Left cardiac atrium (tissue), 4 donors: ENCODE measurements around the gene NPDC1. TPM values are rescaled to one million over a fixed set of nuclear protein-coding genes. Genes with fewer than 3 reads are reported as not detected.
"Not testable (repeated sequence)": the region's sequence is repeated elsewhere in the genome, so short reads cannot be mapped to it uniquely, and the experiment has no call there.

ENCODE experiments used
- ATAC-seq, 2 donors: fragments of 200-7000 bp; cut with Tn5 transposase; one replicate each; pipeline ENCODE4 v1.9.1; 2020; ENCODE audit warnings: mild to moderate bottlenecking in 2 of 2, moderate library complexity in 2 of 2
- DNase-seq: peaks from one replicate; pipeline ENCODE4 v3.0.0-alpha.2; 2020
- intact Hi-C, 2 donors: fragments of 100-400 bp; cut with DNase I; formaldehyde crosslinking; loops; one replicate each; pipeline versions ENCODE4 v1.14.1 to v1.15.1; 2022 to 2023
- total RNA-seq, 2 donors: library from RNA; stranded (reverse); fragmentation: NEBNext Ultra II Directional; extraction: Animal tissue kit (Norgen Biotek cat#: 25700); gene quantifications; one replicate each; pipeline ENCODE4 v1.2.1, GENCODE V29; 2021
- donor health status: DM: no; HTN: yes; CAD: no.
- donor health status: DM: no; HTN: yes; CAD: no; lungs with severe emphysema.
- donor health status: DM: yes; HTN: yes; CAD: no.
- donor health status: Dilated cardiomyopathy.

Gene NPDC1
- total RNA-seq, 2 donors from 2014 or later: 75.4 to 87.3 TPM

DNA sequence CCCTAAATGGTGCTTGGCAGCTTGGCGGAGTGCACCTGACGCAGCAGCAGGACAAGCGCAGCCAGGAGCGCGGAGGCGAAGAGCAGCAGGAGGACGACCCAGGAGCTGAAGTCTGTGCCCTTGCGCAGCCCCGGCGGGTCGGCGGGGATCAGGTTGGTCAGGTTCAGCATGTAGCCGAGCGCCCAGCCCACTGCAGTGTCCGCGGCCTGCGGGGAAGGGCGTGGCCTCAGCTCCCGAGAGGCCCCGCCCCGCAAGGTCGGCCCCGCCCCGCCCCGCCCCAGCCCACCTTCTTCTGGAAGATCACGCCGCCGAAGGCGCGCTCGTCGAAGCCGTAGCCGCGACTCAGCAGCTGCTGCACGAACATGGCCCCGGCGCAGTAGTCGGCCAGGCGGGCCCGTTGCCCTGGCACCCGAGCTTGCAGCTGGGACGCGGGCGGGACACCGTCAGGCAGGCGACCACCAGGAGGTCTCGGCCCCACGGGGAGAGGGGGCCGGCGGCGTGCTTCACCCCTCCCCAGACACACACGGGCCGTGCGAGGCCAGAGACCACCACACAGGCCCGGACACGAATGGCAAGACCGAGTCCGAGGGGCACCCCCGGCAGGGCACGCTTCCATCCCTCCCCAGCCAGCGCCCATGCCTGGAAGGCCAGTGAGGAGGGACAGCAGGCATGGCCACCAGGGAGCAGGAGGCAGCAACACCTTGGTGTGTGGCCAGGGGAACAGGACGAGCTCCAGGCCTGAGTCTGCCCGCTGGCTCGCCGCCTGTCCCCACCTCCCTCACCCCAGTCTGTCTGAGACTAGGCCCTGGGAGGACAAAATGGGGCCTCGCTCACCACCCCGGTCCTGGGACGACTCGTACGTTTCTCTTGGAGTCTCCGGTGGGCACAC lies 2.9 kb upstream of the NPDC1 start:
- DNase-seq (no peak), ATAC-seq (no peak)
- intact Hi-C loops: no loop called here

DNA sequence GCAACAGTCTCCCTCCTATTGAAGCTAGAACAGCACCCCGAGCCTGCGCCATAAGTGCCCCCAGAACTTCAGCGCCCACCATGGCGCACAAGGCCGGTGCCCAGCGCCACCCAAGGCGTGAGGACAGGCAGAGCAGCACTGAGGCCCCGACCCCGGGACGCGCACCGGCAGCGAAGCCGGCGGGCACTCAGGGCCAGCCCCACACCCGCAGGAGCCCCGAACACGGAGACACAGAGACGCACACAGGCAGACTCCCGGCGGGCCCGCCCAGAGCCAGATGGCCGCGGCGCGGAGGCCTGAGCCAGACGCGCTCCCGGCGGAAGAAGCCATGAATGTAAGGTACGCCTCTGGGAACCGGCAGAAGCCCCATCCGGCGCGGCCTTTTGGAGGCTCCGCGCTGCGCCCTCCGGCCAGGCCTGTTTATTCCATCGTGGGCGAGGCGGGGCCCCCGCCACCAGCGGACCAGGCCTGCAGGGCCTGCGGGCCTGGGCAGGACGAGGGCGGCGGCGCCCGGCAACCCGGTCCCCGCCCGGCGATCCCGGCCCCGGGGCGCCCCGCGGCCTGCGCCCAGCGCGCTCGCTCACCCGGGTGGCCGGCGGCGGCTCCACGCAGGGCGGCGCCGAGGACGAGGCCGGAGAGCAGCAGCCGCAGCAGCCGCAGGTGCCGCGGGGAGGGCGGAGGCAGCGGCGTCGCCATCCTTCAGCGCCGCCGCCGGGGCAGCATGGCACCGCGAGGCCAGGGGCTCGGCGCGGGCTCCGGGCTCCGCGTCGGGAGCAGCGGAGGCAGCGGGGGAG lies 486 bp downstream of the NPDC1 start:
- intact Hi-C loops: no loop called here
- no peak for DNase-seq
- ATAC-seq: peak in 1 of 2 donors; percentile 5

DNA sequence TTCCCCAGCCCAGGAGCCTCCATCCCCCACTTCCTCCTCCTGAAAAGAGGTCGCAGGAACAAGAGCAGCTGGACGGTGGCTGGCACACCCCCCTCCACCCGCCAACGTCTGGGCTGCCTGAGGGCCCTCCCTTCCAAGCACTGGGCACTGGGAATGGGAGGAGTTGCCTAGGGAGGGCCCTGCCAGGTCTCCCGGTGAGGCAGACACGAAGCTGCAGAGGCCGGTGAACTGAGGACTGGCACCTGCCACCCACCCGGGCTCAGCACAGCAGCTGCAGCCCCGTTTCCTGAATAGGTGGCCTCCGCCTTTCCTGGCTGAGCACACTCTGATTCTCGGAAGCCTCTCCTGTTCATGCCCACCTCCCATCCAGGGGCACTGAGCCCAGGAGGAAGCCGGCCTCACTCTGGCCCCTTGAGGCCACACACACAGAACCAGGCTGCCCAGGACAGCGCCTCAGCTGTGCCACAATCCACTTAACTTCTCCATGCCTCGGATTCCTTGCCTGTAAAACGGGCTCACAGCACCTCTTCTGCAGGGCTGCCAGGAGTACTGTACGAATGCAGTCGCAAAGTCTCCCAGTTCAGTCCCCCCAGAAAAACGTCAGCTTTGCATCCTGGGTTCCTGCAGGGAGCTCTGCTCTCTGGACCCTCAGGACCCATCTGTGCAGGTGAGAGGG lies 1.3 kb downstream of the NPDC1 start:
- intact Hi-C loops: no loop called here
- peak; percentile 61 for DNase-seq
- ATAC-seq: peak in 1 of 2 donors; percentile 36

DNA sequence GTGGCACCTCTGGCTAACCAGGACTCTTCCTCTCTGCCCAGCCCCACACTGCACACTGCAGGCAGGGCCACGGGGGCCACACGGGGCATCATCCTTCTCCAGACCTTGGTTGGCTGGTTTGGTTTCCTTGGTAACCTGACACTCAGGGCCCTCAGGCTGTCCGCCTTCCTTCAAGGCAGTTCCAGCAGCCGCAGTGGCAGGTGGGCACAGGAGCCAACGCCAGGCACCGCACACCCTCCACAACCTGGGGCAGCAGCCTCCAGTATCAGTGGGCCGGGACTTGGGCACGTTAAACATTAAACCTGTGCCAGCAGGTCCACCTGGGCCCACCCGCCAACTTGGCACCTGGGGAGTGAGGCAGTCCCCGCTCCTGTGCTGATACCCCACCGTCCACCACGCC lies 1.9 kb downstream of the NPDC1 start:
- DNase-seq: no peak
- intact Hi-C loops: no loop called here
- ATAC-seq: no peak

DNA sequence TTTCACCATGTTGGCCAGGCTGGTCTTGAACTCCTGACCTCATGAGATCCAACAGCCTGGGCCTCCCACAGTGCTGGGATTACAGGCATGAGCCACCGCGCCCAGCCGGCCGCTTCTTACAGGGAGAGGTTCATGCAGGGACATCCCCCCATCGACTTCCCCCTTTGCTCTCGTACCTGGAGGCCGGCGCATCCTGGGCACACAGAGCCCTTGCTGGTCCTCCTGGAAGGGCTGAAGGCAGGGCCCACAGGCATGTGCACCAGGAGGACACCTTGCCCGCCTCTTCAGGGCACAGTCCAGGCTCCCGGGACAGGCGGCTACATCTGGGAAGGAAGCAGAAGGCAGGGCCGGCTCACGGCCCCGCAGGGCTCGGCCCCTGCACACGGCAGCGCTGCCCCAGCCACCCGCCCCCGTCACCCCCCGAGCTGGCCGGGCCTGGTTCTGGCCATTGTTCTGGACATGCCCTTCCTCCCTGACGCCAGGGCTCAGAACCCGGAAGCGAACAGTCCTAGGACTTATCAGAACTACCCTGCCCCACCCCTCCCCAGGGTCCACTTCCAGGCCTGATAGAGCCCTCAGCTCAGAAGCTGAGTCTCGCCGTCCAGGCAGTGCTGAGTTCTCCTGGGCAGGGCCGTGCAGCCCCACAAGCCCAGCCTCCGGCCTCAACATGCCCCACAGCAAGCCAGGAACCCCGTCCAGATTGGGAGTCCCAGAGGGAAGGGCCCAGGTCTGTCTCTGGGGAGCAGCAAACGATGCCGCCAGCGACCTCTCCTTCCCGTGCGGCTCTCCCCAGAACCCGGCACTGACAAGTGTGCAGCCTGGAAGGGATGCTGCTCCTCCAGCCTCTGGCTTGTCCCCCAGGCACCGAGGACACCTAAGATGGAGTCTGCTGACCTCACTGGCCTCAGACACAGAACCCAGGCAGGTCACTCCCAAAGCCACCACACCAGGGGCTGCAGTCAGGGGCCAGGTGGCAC lies 2.9 kb downstream of the NPDC1 start:
- intact Hi-C loops: no loop called here
- DNase-seq: peak; percentile 87

DNA sequence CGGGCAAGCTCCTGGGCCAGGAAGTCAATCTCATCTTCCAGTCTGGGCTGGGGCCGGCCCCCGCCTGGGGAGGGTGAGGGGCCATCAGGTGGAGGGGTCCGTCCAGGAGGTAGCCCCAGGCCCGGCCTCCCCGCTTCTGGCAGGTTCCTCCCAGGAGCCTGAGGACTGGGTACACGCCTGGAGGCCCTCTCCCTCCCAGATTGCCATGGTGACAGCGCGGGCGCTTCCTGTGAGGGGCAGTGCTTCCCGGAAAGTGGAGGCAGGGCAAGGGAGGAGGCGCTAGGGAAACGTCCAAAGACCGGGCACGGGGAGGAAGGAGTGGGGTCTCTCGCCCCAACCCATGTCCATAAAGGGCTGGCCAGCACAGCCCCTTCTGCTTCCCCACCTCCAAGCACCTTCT lies 4.9 kb downstream of the NPDC1 start:
- no peak for ATAC-seq
- no peak for DNase-seq
- intact Hi-C loops: no loop called here

More for the DNA sequence above, 2.9 kb downstream of the NPDC1 start:
- ATAC-seq: peak; percentile 9 to 34

DNA sequence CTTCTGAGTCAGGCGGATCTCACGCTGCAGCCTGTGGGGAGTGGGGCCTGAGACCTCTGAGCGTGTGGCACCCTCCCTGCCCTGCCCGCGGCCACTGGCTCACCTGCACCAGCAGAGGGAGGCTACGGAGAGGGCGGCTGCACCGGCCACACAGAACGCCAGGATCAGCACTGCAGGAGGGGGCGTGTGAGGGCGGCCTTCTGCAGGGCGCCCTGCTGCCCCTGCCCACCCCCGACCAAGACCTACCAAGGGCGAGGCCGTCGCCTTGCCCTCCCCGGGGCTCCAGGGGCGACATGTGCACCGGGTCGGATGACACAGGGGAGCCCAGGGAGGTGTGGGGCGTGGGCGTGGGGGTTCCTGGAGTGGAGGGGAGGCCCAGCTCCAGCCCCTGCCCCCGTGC lies 5.4 kb downstream of the NPDC1 start:
- intact Hi-C loops: no loop called here
- ATAC-seq: no peak
- DNase-seq: no peak

DNA sequence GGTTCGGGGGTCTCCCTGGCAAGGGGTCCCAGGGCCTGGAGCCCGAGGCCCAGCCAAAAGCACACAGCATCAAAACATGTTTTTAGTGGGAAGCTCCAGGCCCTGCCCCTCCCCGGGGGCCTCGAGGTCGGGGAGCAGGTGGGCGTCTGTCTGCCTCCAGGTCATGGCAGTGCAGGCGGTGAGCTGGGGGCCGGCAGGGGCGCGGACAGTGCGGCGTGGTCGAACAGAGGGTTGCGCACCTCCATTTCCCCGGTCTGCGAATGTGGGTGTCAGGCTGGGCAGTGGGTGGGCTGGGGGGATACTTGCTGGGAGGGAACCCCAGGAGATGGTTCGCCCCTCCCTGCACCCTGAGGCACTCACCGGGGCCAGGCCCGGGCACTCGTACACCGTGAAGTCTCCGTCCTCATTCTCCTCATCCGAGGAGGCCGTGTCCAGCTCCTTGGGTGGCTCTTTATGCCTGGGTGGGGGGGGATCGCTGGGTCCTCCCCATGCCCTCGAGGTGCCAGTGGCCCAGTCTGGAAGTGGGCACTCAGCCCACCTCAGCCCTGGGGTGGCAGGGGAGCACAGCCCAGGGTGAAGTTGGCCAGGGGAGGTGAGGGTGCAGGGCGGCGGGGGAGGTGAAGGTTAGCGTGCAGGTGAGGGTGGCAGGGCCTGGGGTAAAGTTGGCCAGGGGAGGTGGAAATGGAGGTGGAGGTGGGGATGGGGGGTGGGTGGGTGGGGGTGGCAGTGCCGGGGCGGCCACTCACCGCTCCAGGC lies 6.2 kb downstream of the NPDC1 start:
- intact Hi-C loops: loop anchor here in 1 of 2 donors (5.0 kb wide), 1 partner anchor 252 kb away; no protein-coding TSS in a partner anchor
- DNase-seq (no peak), ATAC-seq (no peak)

DNA sequence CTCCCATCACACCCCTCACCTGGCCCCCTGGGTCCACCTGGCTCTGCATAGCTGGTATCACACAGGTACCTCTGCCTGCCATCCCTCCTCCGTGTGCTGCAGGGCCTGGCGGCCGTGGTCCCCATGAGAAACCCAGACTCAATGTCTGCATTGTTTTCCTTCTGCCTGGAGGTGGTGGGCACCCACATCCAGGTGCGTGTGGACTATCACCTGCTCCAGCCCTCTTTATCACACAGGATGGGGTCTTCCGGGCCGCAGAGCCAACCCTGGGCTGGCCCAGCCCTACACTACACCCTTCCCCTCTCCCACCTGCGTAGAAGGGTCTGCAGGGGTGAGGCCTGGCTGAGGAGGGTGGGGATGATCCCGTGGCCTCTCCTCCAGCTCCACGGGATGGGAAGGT lies 7.1 kb downstream of the NPDC1 start:
- no peak for DNase-seq
- intact Hi-C loops: loop anchor here in 1 of 2 donors (5.0 kb wide), 1 partner anchor 252 kb away; no protein-coding TSS in a partner anchor
- no peak for ATAC-seq

DNA sequence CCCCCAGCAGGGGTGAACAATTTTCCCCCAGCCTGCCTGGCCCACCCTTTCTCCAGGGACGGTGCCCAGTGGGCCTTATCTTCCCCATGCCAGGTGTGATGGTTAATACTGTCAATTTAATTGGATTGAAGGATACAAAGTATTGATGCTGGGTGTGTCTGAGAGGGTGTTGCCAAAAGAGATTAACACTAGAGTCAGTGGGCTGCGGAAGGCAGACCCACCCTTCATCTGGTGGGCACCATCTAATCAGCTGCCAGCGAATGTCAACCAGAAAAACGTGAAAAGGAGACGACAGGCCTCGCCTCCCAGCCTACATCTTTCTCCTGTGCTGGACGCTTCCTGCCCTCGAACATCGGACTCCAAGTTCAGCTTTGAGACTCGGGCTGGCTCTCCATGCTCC lies 8.5 kb downstream of the NPDC1 start:
- no peak for ATAC-seq
- intact Hi-C loops: loop anchor here in 1 of 2 donors (5.0 kb wide), 1 partner anchor 250 kb away; no protein-coding TSS in a partner anchor
- DNase-seq: no peak

DNA sequence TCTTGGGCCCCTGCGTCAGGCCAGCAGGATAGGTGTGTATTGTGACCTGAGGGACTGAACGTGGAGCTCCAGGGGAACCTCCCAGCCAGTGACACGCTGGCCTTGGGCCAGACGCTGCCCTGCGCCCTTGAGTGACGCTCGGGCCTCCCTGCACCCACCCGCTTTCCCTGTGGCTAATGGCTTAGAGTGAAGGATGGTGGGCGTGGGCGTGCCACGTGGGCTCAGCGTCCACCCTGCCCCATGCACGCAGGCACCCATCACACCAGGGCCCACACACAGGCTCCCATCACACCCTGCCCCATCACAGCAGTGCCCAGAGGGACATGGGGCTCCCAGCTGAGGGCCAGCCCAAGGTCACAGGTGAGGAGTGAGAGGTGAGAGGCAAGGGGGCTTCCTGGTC lies 8.9 kb downstream of the NPDC1 start:
- intact Hi-C loops: loop anchor here in 1 of 2 donors (5.0 kb wide), 1 partner anchor 250 kb away; no protein-coding TSS in a partner anchor
- ATAC-seq (no peak), DNase-seq (no peak)

DNA sequence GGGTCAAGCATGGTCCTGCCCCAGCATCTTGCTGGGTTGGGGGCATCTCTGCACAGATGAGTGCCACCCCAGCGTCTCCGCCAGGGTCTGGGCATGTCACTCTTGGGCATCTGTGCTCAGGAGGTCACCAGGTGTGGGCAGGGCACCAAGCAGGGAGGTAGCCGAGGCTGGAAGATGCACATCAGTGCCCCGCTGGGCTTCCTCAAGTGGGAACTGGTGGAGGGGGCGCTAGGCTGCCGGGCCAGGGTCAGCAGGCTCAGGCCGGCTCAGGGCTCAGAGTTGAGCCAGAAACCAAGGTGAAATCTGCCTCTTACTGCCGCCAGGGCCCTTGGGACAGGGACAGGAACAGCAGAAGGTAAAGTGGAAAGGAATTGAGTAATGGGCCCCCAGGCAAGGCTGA lies 10.0 kb downstream of the NPDC1 start:
- no peak for ATAC-seq
- DNase-seq: no peak
- intact Hi-C loops: loop anchor here (2.0 to 5.0 kb wide), 3 partner anchors 87 to 249 kb away; no protein-coding TSS in a partner anchor

DNA sequence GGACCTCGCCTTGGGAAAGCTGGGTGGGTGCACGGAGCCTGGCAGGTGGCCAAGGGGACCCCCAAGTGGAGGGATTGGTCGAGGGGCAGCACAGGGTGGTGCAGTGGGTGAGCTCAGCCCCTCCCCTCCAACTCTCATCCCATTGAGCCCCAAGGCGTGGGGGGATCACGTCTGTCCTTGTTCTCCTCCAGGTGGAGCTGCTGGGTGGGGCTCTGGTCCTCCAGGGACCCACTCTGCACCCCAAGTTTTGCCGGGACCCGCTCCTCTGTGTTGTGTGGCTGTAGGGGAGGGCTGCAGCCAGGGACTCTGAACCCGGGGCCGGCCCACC lies 10.5 kb downstream of the NPDC1 start:
- no peak for ATAC-seq
- intact Hi-C loops: loop anchor here (2.0 to 5.0 kb wide), 3 partner anchors 87 to 249 kb away; no protein-coding TSS in a partner anchor

DNA sequence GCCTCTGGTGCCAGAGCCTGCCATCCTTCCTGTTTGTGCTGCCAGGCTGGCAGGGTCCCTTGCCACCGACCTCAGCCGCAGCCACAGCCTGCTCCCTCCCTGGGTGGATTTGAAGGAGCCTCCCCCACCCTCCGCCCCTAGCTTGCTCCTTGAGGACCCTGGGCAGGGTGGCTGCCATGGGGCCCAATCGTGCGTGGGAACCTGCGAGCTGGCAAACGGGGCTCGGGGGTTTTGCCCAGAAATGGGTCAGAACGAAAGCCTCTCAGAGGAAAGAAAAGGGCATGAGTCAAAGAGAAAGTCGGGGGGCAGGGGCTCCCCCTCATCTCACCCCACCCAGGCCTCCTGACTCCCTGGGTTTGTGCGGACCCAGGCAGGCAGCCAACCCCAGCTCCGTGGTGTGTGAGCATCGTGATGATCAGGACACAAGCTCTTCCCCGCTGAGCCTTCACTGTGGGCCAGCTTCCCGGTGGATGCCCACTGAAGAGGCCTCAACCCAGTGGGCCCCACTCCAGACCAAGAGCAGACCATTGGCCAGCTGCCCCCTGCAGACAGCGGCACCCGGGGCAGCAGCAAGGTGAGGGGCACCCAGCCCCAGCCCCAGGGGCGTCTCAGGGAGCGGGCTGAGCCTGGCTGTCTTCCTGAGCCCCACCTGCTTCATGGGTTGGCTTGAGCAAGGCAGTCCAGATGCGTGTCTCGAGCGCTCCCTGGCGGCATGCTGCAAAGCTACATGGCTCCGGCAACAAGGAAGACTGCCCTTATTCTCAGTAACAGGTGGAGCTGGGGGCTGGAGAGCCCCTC lies 11.1 kb downstream of the NPDC1 start:
- DNase-seq (peak; percentile 78), ATAC-seq (peak; percentile 72 to 82)
- intact Hi-C loops: loop anchor here (2.0 to 5.0 kb wide), 4 partner anchors 86 to 248 kb away; partner anchors contain the start of gene C8G (in 1 of the 2)

More for the DNA sequence above, 10.5 kb downstream of the NPDC1 start:
- DNase-seq: no peak

DNA sequence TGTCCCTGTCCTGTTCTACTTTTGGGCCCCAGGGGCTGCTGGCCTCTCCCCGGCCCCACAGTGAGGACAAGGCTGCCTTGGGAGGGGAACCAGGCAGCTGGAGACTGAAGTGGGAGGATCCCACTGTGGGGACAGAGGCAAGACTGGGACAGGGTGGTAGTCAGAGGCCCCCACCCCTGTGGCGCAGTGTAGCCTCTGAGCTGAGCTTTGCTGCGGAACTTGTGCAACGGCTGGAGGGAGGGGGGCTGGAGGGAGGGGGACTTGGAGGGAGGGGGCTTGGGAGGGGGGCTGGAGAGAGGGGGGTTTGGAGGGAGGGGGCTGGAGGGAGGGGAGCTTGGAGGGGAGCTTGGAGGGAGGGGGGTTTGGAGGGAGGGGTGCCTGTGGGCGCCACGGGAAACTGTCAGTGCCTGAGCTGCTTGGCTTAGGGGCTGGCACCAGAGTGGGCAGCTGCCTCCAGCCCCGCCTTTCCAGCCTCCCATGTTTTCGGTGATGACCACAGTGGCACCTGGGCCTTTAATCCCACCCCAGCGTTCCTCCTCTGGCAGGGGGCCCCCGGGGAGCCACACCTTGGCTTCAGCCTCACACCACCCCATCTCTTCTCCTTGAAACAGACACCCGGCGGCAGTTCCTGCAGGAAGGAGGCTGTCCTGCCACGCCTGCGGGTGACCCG lies 11.8 kb downstream of the NPDC1 start:
- ATAC-seq (no peak), DNase-seq (no peak)
- intact Hi-C loops: loop anchor here (2.0 to 5.0 kb wide), 3 partner anchors 85 to 247 kb away; partner anchors contain the start of gene C8G (in 1 of the 2)

DNA sequence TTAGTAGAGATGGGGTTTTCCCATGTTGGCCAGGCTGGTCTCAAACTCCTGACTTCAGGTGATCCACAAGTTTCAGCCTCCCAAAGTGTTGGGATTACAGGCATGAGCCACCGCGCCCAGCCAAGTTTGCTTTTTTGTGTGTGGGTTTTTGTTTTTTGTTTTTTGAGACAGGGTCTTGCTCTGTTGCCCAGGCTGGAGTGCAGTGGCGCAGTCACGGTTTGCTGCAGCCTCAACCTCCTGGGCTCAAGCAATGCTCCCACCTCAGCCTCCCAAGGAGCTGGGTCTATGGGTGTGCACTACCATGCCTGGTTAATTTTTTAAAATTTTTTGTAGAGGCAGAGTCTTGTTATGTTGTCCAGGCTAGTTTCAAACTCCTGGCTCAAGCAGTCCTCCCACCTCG lies 12.5 kb downstream of the NPDC1 start:
- not testable (repeated sequence) for ATAC-seq, DNase-seq
- intact Hi-C loops: loop anchor here in 1 of 2 donors (5.0 kb wide), 1 partner anchor 86 kb away; the partner anchor contains the start of gene C8G
